GM12891 (cell line): ENCODE measurements around the gene APPL2.

Experiments
- POLR2AphosphoS5 ChIP-seq: IDR thresholded peaks from 2 replicates; pipeline ENCODE4 v1.6.1; 2011; ENCODE audit warnings: low read depth, low read length, control low read depth
- TAF1 ChIP-seq: IDR thresholded peaks from 2 replicates; pipeline ENCODE4 v1.6.1; 2011; ENCODE audit warnings: low read depth, low read length, control low read depth

DNA sequence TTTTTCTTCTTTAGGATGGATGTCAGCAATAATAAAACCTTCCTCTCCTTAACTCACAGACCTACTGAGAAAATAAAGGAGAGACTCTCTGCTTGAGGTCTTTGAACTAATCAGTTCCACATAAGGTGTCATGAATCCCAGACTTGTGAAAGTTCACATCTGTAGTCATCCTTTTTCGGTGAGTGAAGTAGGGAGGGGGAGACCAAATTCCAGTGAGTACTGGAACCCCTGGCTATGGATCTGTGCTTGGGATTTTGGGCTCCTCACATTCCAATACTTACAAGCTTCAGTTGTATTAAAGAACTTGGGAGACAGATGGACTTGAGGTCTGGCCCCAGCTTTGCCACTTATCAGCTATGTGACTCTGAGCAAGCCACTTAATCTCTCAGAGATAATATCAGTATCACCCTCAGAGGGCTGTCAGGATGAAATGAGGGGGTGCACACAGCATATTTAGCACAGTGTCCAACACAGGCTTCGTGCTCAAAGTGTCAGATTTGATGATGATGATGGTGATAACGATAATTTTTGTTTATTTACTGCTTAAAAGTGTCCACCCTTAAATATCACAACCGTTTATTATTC, 34.8 kb upstream of the APPL2 start:
- no peak for TF ChIP-seq TAF1
- no peak for TF ChIP-seq POLR2AphosphoS5
